Esophagus muscularis mucosa (tissue), 4 donors: ENCODE measurements around the gene CRPPA. TPM values are rescaled to one million over a fixed set of nuclear protein-coding genes. Genes with fewer than 3 reads are reported as not detected.

Experiments
- DNase-seq: peaks from one replicate; pipeline ENCODE4 v3.0.0-alpha.2; 2017; ENCODE audit errors: extremely low spot score
- H3K27ac ChIP-seq, 4 donors: fragments of 200-600 bp; sonication (generic); replicated peaks in 1 of 4; 1 replicate in 3 of 4; 2 replicates in 1 of 4; pipeline ENCODE4 v1.5.1; 2016 to 2019; ENCODE audit warnings: mild to moderate bottlenecking in 1 of 4
- H3K27me3 ChIP-seq, 4 donors: fragments of 200-600 bp; sonication (generic); one replicate each; pipeline versions ENCODE4 v1.5.1 to v1.6.0; 2016 to 2019
- H3K36me3 ChIP-seq, 4 donors: fragments of 200-600 bp; sonication (generic); one replicate each; pipeline ENCODE4 v1.5.1; 2016 to 2019
- H3K4me1 ChIP-seq, 4 donors: fragments of 200-600 bp; sonication (generic); one replicate each; pipeline ENCODE4 v1.5.1; 2016 to 2019
- H3K4me3 ChIP-seq, 4 donors: fragments of 200-600 bp; sonication (generic); 1 replicate in 2 of 4; 2 replicates in 2 of 4; pipeline ENCODE4 v1.5.1; 2016 to 2019; ENCODE audit warnings: mild to moderate bottlenecking in 4 of 4, moderate library complexity in 1 of 4
- H3K9me3 ChIP-seq, 4 donors: fragments of 200-600 bp; sonication (generic); 1 replicate in 3 of 4; 2 replicates in 1 of 4; pipeline ENCODE4 v1.5.1; 2016 to 2019
- CTCF ChIP-seq, 3 experiments: fragments of 200-600 bp in 2 of 3; fragments of 450-650 bp in 1 of 3; sonication (generic) in 2 of 3; IDR thresholded peaks; one replicate each; pipeline ENCODE4 v1.5.1; 2017 to 2019; ENCODE audit warnings: antibody characterized with exemption in 3 of 3, mild to moderate bottlenecking in 2 of 3, moderate library complexity in 1 of 3
- EP300 ChIP-seq: sonication (generic); formaldehyde crosslinking; IDR thresholded peaks from one replicate; pipeline ENCODE4 v1.6.1; 2017; ENCODE audit warnings: antibody characterized with exemption
- POLR2A ChIP-seq: fragments of 450-650 bp; IDR thresholded peaks from one replicate; pipeline ENCODE4 v1.6.1; 2017; ENCODE audit warnings: antibody characterized with exemption, moderate library complexity, mild to moderate bottlenecking, low read depth
- POLR2AphosphoS5 ChIP-seq, 2 donors: sonication (generic); formaldehyde crosslinking; IDR thresholded peaks; one replicate each; pipeline ENCODE4 v1.6.1; 2017; ENCODE audit warnings: antibody characterized with exemption in 2 of 2
- WGBS: methylation state at CpG from one replicate; pipeline ENCODE4 v1.1.5; 2018; 5-methylcytosine and 5-hydroxymethylcytosine counted together
- intact Hi-C: fragments of 100-400 bp; cut with DNase I; formaldehyde crosslinking; loops from one replicate; pipeline ENCODE4 v1.15.1; 2023
- total RNA-seq, 4 donors: library from RNA; depleted of rRNA; stranded (reverse); fragments of >200 nt; gene quantifications; one replicate each; pipeline versions ENCODE4 v1.1.0 to v1.2.1, GENCODE V29; 2016

Gene CRPPA
- 1 to 10 TPM; 1.9 to 3.6 (median 3.5) TPM for total RNA-seq

GRCh38 chr7:16421333-16422102 lies at the start of gene CRPPA:
Gene CRPPA (minus strand): TSS chr7:16421538. CDS start chr7:16421322, 216 bp downstream.
- intact Hi-C loops, result no loop called here
- H3K4me3 ChIP-seq, result peak within 1 kb of the TSS; percentile 72 to 76 (median 76)
- H3K4me1 ChIP-seq, result peaks cover 15 to 28% (median 26%) of the 10 kb centered on the region in 4 donors
- no peaks in the 10 kb centered on the region for H3K27me3 ChIP-seq
- DNase-seq, result no peak
- H3K9me3 ChIP-seq, result no peaks in the 10 kb centered on the region
- no peaks in the 10 kb centered on the region for H3K36me3 ChIP-seq
- peak within 1 kb of the TSS; percentile 94 to 99 (median 97) for H3K27ac ChIP-seq
- TF ChIP-seq EP300 (no peak), POLR2A (no peak), POLR2AphosphoS5 (IDR thresholded peaks at IDR 0.05) (peak in 1 of 2 donors; percentile 56)
- WGBS, result 11% methylated on average over 15 of the region's 50 CpGs

DNA sequence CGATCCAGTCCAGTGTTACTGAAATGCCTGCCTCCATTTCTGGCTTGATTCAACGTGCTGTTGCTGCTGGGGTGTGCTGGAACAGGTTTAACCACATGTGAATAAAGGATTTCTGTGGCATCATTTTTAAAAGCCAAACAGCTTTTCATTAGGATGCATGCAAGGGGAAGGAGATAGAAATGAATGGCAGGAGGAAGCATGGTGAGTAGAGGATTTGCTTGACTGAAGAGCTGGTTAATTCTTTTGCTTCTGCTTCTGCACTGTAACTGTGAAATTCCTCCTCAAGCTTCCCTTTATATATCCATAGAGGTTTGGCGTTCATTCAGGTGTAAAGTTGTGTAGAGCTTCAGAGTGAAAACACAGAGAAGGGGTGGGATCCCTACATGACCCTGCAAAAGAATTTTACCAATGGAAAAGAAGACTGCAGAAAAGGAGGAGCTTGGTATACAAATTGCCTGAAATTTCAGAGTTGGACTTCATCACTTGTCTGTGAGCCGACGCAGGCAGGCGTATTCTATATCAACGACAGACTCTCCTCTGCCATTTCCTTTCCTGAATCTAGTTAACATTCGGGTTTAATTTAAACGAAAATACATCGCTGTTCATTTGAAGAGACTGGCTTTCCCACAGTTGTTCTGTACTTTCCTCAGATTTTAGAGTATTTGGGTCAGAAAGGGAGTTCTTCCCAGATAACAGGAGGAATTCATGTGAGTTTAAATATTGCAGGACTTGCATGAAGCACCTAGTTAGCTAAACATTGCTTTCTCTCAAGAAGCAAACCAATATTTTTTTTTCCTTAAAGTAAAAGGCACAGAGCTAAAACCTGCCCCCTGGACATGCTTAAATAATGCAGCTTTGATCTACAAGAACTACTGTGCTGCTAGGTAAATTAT lies 44.4 kb upstream of the CRPPA start, which contains the start of gene SOSTDC1:
TSS of gene SOSTDC1 (minus strand) at position 270 of the 893 bp plus-strand sequence. CDS start at position 200, 70 bp downstream.
- WGBS, result 12% methylated on average over 10 of the region's 10 CpGs
- Histone ChIP-seq H3K4me3 (peak within 1 kb of the TSS; percentile 12 to 36 (median 29)), H3K27me3 (no peaks in the 10 kb centered on the region), H3K36me3 (no peaks in the 10 kb centered on the region), H3K4me1 (peaks cover 0 to 15% (median 9%) of the 10 kb centered on the region in 4 donors), H3K9me3 (no peaks in the 10 kb centered on the region), H3K27ac (peak within 1 kb of the TSS in 1 of 4 donors; percentile 48)
- TF ChIP-seq EP300 (no peak), CTCF (IDR thresholded peaks at IDR 0.05) (no peak), POLR2A (no peak), POLR2AphosphoS5 (IDR thresholded peaks at IDR 0.05) (no peak)
- intact Hi-C loops, result no loop called here
- no peak for DNase-seq

DNA sequence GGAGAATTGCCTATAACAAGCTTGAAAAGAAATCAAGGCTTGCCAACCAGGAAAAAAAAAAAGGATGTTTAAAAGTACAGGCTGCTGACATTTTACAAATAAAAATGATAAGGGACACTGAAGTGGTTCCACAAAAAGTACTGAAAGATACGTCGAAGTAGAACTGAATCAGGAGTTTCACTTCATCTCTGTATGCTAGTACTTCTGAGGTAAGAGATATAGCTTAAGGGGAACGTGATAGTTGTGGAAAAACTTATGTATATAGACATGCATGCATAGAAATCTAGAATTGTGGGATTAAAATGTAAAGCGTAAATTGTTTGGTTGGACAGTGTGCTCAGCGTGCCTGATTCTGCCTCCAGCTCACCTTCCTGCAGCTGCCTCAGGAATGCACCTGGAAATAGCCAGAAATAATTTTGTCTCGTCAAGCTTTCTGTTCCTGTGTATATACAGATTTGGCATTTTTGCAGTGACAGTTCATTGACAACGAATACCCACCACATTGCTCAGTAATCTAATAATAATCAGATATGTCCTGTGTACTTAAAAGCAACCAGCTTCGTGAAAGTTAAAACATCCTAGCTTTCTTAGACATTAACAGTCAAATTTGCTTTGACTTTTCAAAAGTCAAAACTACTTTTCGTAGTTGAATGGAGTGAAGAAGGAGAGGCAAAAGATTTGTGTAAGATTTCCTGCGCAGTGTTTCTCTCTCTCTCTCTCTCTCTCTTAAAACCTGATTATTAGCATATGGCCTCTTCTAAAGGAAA lies 42.8 kb upstream of the CRPPA start:
- no peaks in the 10 kb centered on the region for H3K9me3 ChIP-seq
- H3K4me3 ChIP-seq, result peak overlapping the region in 3 of 4 donors; percentile 6 to 20 (median 8)

DNA sequence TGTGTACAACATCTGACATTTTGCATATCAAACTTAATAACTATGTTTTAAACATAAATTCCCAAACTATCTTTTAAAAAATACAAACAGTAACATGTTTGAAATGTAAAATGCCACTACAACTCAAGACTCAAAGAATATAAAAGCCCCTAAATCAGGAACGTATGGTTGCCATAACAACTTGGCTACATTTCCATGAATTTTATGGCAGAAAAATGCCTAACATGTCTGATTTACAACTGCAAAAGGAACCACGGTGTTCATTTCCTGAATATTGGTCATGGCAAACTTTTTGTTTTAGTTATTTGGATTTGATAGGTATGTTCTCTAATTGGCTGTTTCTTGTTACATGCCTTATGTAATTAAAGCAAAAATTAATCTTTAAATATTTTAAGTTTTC lies 42.2 kb upstream of the CRPPA start:
- Histone ChIP-seq H3K9me3 (no peaks in the 10 kb centered on the region), H3K4me3 (peak overlapping the region in 1 of 4 donors; percentile 8), H3K27me3 (no peaks in the 10 kb centered on the region), H3K4me1 (peaks cover 0 to 15% (median 9%) of the 10 kb centered on the region in 4 donors), H3K27ac (no peak overlapping the region), H3K36me3 (no peaks in the 10 kb centered on the region)
- intact Hi-C loops, result no loop called here
- no peak for TF ChIP-seq POLR2A
- TF ChIP-seq EP300, result no peak
- no peak for TF ChIP-seq CTCF (IDR thresholded peaks at IDR 0.05)
- no peak for TF ChIP-seq POLR2AphosphoS5 (IDR thresholded peaks at IDR 0.05)
- DNase-seq, result no peak
- WGBS, result 26% methylated on average over 2 of the region's 2 CpGs

More for the DNA sequence above, 42.8 kb upstream of the CRPPA start:
- Histone ChIP-seq H3K4me1 (peaks cover 0 to 15% (median 9%) of the 10 kb centered on the region in 4 donors), H3K36me3 (no peaks in the 10 kb centered on the region), H3K27me3 (no peaks in the 10 kb centered on the region), H3K27ac (no peak overlapping the region)
- intact Hi-C loops, result no loop called here
- WGBS, result 34% methylated on average over 10 of the region's 10 CpGs
- no peak for DNase-seq
- no peak for TF ChIP-seq POLR2AphosphoS5 (IDR thresholded peaks at IDR 0.05)
- TF ChIP-seq EP300, result no peak
- TF ChIP-seq CTCF (IDR thresholded peaks at IDR 0.05), result no peak
- no peak for TF ChIP-seq POLR2A
